ENCODE measurements around the gene ZNF560.
"Not testable (repeated sequence)": the region's sequence is repeated elsewhere in the genome, so short reads cannot be mapped to it uniquely, and the experiment has no call there.

Gene ZNF560

GRCh38 chr19:9498183-9498902, at the start of gene ZNF560:
TSS of gene ZNF560 (minus strand) at chr19:9498616. CDS start at chr19:9475313, 23,303 bp downstream.
- no peak within 1 kb of the TSS for H3K4me3 ChIP-seq (ENCODE audit: low read depth, low read length)
- TF ChIP-seq CTCF (IDR thresholded peaks at IDR 0.05; ENCODE audit: insufficient read depth, low read depth, low read length, missing control alignments) = no peak
- DNase-seq (ENCODE audit: low read depth) = no peak

GRCh38 chr19:9547870-9548269, 49.5 kb upstream of the ZNF560 start:
- TF ChIP-seq CTCF (IDR thresholded peaks at IDR 0.05; ENCODE audit: insufficient read depth, low read depth, low read length, missing control alignments) = no peak

GRCh38 chr19:9541281-9541680, 42.9 kb upstream of the ZNF560 start:
- DNase-seq (ENCODE audit: low read depth); H3K4me3 ChIP-seq (ENCODE audit: low read depth, low read length): not testable (repeated sequence)

More at GRCh38 chr19:9547870-9548269, 49.5 kb upstream of the ZNF560 start:
- no peak for DNase-seq (ENCODE audit: low read depth)
- H3K4me3 ChIP-seq (ENCODE audit: low read depth, low read length) = no peak overlapping the region

- DNase-seq (ENCODE audit: low read depth); H3K4me3 ChIP-seq (ENCODE audit: low read depth, low read length): not testable (repeated sequence)
These were observed 41.5 kb upstream of the ZNF560 start for GRCh38 chr19:9539921-9540320.

- not testable (repeated sequence) for DNase-seq (ENCODE audit: low read depth); H3K4me3 ChIP-seq (ENCODE audit: low read depth, low read length)
These were observed 40.8 kb upstream of the ZNF560 start for GRCh38 chr19:9539201-9539600.

- TF ChIP-seq CTCF (IDR thresholded peaks at IDR 0.05; ENCODE audit: insufficient read depth, low read depth, low read length, missing control alignments) = no peak
- DNase-seq (ENCODE audit: low read depth) = peak; percentile 86
These were observed 40.0 kb upstream of the ZNF560 start, which contains the start of gene ZNF426 for GRCh38 chr19:9538183-9539058. TSS of gene ZNF426 (minus strand) at chr19:9538645. CDS start at chr19:9536232, 2,413 bp downstream.

GRCh38 chr19:9535934-9536333, 37.5 kb upstream of the ZNF560 start:
- no peak overlapping the region for H3K4me3 ChIP-seq (ENCODE audit: low read depth, low read length)
- DNase-seq (ENCODE audit: low read depth) = no peak
- TF ChIP-seq CTCF (IDR thresholded peaks at IDR 0.05; ENCODE audit: insufficient read depth, low read depth, low read length, missing control alignments) = no peak

More at GRCh38 chr19:9538183-9539058, 40.0 kb upstream of the ZNF560 start, which contains the start of gene ZNF426:
- peak within 1 kb of the TSS; percentile 84 for H3K4me3 ChIP-seq (ENCODE audit: low read depth, low read length)

GRCh38 chr19:9531933-9532332, 33.5 kb upstream of the ZNF560 start:
- DNase-seq (ENCODE audit: low read depth) = no peak
- H3K4me3 ChIP-seq (ENCODE audit: low read depth, low read length) = no peak overlapping the region
- TF ChIP-seq CTCF (IDR thresholded peaks at IDR 0.05; ENCODE audit: insufficient read depth, low read depth, low read length, missing control alignments) = no peak

All from GM12865 (cell line).